GM23338 (cell line): ENCODE data around the gene SPATA31E1. TPM values are rescaled to one million over a fixed set of nuclear protein-coding genes. Genes with fewer than 3 reads are reported as not detected.

ENCODE experiments used
- ATAC-seq: fragments of 200-7000 bp; cut with Tn5 transposase; 3 replicates; pipeline ENCODE4 v1.9.1; 2020
- DNase-seq: peaks from one replicate; pipeline ENCODE4 v3.0.0-alpha.2; 2015; ENCODE audit warnings: low spot score
- H2AFZ ChIP-seq: fragments of 200-600 bp; sonication (generic); 2 replicates; pipeline ENCODE4 v1.8.0; 2016; ENCODE audit warnings: antibody characterized with exemption, mild to moderate bottlenecking, moderate library complexity
- H3F3A ChIP-seq: fragments of 200-600 bp; sonication (generic); replicated peaks from 2 replicates; pipeline ENCODE4 v1.8.0; 2017; ENCODE audit warnings: antibody characterized with exemption, mixed run types, low read depth
- H3K27ac ChIP-seq: fragments of 200-600 bp; sonication (generic); 2 replicates; pipeline ENCODE4 v1.6.1; 2016; ENCODE audit warnings: low read depth
- H3K27me3 ChIP-seq: fragments of 200-600 bp; sonication (generic); 2 replicates; pipeline ENCODE4 v1.8.0; 2016; ENCODE audit warnings: mild to moderate bottlenecking, mixed run types, moderate library complexity; ENCODE audit not compliant: insufficient read depth
- H3K36me3 ChIP-seq: fragments of 200-600 bp; sonication (generic); 2 replicates; pipeline ENCODE4 v1.8.0; 2016; ENCODE audit warnings: mild to moderate bottlenecking; ENCODE audit not compliant: insufficient read depth
- H3K4me1 ChIP-seq: fragments of 200-600 bp; sonication (generic); 2 replicates; pipeline ENCODE4 v1.8.0; 2016; ENCODE audit warnings: mild to moderate bottlenecking, moderate library complexity; ENCODE audit not compliant: insufficient read depth
- H3K4me2 ChIP-seq: fragments of 200-600 bp; sonication (generic); 2 replicates; pipeline ENCODE4 v1.7.1; 2017; ENCODE audit warnings: mixed run types
- H3K4me3 ChIP-seq: fragments of 200-600 bp; sonication (generic); 2 replicates; pipeline ENCODE4 v1.6.1; 2016; ENCODE audit warnings: mixed run types
- H3K79me2 ChIP-seq: fragments of 200-600 bp; sonication (generic); replicated peaks from 2 replicates; pipeline ENCODE4 v1.8.0; 2017; ENCODE audit warnings: mild to moderate bottlenecking; ENCODE audit not compliant: insufficient read depth
- H3K9me2 ChIP-seq: fragments of 200-600 bp; sonication (generic); 2 replicates; pipeline ENCODE4 v1.8.0; 2017; ENCODE audit not compliant: insufficient read depth
- H4K20me1 ChIP-seq: fragments of 200-600 bp; sonication (generic); replicated peaks from 2 replicates; pipeline ENCODE4 v1.8.0; 2017; ENCODE audit warnings: mild to moderate bottlenecking; ENCODE audit not compliant: insufficient read depth
- H3K27ac Mint-ChIP-seq: 2 replicates; pipeline ENCODE4 v1.8.0; 2020; ENCODE audit warnings: inconsistent platforms, mild to moderate bottlenecking, moderate library complexity, mixed read lengths
- H3K27me3 Mint-ChIP-seq: 3 replicates; pipeline ENCODE4 v1.8.0; 2022; ENCODE audit warnings: low read depth, mild to moderate bottlenecking, moderate library complexity, mixed read lengths, inconsistent platforms; ENCODE audit not compliant: insufficient read depth, poor library complexity
- H3K36me3 Mint-ChIP-seq: 3 replicates; pipeline ENCODE4 v1.8.0; 2021; ENCODE audit warnings: low read depth, mild to moderate bottlenecking, inconsistent platforms, moderate library complexity, mixed read lengths
- H3K4me1 Mint-ChIP-seq: 3 replicates; pipeline ENCODE4 v1.8.0; 2020; ENCODE audit warnings: mild to moderate bottlenecking, inconsistent platforms, mixed read lengths
- H3K4me3 Mint-ChIP-seq: 3 replicates; pipeline ENCODE4 v1.8.0; 2021; ENCODE audit warnings: moderate library complexity, mild to moderate bottlenecking, inconsistent platforms, mixed read lengths
- H3K9me3 Mint-ChIP-seq: 3 replicates; pipeline ENCODE4 v1.8.0; 2020; ENCODE audit warnings: moderate library complexity, mild to moderate bottlenecking, inconsistent platforms, mixed read lengths
- CREB1 ChIP-seq: fragments of 250-450 bp; sonication (Bioruptor Pico); IDR thresholded peaks from 2 replicates; pipeline ENCODE4 v1.5.0; 2020; ENCODE audit warnings: low read depth, mild to moderate bottlenecking, moderate library complexity
- EZH2 ChIP-seq: fragments of 200-600 bp; sonication (generic); IDR thresholded peaks from one replicate; pipeline ENCODE4 v1.8.0; 2017; ENCODE audit warnings: antibody characterized with exemption, mild to moderate bottlenecking, low read depth; ENCODE audit not compliant: unreplicated experiment
- JUNB ChIP-seq: IDR thresholded peaks from one replicate; pipeline ENCODE4 v1.6.1; 2016; ENCODE audit warnings: antibody characterized with exemption; ENCODE audit not compliant: unreplicated experiment
- POLR2AphosphoS5 ChIP-seq: IDR thresholded peaks from 2 replicates; pipeline ENCODE4 v1.6.1; 2016; ENCODE audit warnings: antibody characterized with exemption, low read depth
- ZNF331 ChIP-seq: fragments of 250-450 bp; sonication (Bioruptor Pico); IDR thresholded peaks from 2 replicates; pipeline ENCODE4 v1.5.0; 2020; ENCODE audit warnings: low read depth, mild to moderate bottlenecking, moderate library complexity
- polyA plus RNA-seq: library from polyadenylated mRNA; unstranded; fragments of >200 nt; fragmentation: Nextera tagmentation; extraction: Ambion mirVana; gene quantifications from 2 replicates; pipeline ENCODE4 v1.2.1, GENCODE V29; 2016
- total RNA-seq: library from RNA; depleted of rRNA; stranded (reverse); fragments of >200 nt; shearing (Covaris generic); gene quantifications from 2 replicates; pipeline ENCODE4 v1.2.3, GENCODE V29; 2014
- TF ChIP-seq, protein P1 (sequence below): fragments of 250-450 bp; sonication (Bioruptor Pico); IDR thresholded peaks from 2 replicates; pipeline ENCODE4 v1.5.0; 2020; ENCODE audit warnings: mild to moderate bottlenecking, moderate library complexity
- TF ChIP-seq, protein P2 (sequence below), 2 experiments: fragments of 200-600 bp in 1 of 2; sonication (generic) in 1 of 2; conservative IDR thresholded peaks; 2 replicates each; pipeline versions ENCODE4 v1.5.1 to v1.6.1; 2016 to 2017; ENCODE audit warnings: antibody characterized with exemption in 2 of 2, low read depth in 2 of 2, mild to moderate bottlenecking in 2 of 2, moderate library complexity in 1 of 2
- TF ChIP-seq, protein P3 (sequence below): IDR thresholded peaks from one replicate; pipeline ENCODE4 v1.6.1; 2018; ENCODE audit warnings: antibody characterized with exemption; ENCODE audit not compliant: unreplicated experiment

Gene SPATA31E1
- total and polyA plus RNA-seq, 2 experiments from 2014 or later: 0.05 TPM; not detected in 1

DNA sequence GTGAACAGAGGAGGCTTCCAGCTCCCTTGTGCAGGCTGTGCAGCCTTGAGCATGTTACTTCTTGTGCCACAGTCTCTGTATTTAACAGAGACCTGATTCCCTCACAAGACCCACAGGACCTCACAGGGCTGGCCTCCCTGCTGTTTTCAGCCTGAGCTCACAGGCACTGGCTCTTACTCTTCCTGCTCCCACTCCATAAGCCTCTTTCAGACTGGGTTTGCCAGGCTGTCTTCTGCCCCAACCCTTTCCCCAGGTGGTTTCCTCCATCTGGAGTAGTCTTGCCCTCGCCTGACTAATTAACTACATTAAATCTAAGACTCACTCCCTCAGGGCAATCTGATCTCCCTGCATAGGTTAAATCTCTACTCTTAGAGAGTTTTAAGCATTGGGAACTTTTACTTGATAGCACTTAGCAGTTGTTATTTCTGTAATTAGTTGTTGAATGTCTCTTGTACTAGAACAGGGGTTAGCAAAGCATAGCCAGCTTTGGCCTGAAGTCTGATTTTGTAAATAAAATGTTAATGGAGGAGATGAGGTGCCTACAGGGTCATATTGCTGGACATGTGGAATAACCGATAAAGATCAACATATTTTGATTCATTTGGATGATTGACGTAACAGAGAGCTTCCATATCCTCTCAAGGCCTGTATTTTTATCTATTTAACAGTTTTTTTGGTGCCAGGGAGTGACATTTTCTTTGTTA, 28.6 kb upstream of the SPATA31E1 start (continued):
- TF ChIP-seq, protein P1, sequence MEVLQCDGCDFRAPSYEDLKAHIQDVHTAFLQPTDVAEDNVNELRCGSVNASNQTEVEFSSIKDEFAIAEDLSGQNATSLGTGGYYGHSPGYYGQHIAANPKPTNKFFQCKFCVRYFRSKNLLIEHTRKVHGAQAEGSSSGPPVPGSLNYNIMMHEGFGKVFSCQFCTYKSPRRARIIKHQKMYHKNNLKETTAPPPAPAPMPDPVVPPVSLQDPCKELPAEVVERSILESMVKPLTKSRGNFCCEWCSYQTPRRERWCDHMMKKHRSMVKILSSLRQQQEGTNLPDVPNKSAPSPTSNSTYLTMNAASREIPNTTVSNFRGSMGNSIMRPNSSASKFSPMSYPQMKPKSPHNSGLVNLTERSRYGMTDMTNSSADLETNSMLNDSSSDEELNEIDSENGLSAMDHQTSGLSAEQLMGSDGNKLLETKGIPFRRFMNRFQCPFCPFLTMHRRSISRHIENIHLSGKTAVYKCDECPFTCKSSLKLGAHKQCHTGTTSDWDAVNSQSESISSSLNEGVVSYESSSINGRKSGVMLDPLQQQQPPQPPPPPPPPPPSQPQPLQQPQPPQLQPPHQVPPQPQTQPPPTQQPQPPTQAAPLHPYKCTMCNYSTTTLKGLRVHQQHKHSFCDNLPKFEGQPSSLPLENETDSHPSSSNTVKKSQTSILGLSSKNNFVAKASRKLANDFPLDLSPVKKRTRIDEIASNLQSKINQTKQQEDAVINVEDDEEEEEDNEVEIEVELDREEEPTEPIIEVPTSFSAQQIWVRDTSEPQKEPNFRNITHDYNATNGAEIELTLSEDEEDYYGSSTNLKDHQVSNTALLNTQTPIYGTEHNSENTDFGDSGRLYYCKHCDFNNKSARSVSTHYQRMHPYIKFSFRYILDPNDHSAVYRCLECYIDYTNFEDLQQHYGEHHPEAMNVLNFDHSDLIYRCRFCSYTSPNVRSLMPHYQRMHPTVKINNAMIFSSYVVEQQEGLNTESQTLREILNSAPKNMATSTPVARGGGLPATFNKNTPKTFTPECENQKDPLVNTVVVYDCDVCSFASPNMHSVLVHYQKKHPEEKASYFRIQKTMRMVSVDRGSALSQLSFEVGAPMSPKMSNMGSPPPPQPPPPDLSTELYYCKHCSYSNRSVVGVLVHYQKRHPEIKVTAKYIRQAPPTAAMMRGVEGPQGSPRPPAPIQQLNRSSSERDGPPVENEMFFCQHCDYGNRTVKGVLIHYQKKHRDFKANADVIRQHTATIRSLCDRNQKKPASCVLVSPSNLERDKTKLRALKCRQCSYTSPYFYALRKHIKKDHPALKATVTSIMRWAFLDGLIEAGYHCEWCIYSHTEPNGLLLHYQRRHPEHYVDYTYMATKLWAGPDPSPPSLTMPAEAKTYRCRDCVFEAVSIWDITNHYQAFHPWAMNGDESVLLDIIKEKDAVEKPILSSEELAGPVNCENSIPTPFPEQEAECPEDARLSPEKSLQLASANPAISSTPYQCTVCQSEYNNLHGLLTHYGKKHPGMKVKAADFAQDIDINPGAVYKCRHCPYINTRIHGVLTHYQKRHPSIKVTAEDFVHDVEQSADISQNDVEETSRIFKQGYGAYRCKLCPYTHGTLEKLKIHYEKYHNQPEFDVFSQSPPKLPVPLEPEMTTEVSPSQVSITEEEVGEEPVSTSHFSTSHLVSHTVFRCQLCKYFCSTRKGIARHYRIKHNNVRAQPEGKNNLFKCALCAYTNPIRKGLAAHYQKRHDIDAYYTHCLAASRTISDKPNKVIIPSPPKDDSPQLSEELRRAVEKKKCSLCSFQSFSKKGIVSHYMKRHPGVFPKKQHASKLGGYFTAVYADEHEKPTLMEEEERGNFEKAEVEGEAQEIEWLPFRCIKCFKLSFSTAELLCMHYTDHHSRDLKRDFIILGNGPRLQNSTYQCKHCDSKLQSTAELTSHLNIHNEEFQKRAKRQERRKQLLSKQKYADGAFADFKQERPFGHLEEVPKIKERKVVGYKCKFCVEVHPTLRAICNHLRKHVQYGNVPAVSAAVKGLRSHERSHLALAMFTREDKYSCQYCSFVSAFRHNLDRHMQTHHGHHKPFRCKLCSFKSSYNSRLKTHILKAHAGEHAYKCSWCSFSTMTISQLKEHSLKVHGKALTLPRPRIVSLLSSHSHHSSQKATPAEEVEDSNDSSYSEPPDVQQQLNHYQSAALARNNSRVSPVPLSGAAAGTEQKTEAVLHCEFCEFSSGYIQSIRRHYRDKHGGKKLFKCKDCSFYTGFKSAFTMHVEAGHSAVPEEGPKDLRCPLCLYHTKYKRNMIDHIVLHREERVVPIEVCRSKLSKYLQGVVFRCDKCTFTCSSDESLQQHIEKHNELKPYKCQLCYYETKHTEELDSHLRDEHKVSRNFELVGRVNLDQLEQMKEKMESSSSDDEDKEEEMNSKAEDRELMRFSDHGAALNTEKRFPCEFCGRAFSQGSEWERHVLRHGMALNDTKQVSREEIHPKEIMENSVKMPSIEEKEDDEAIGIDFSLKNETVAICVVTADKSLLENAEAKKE (CRISPR knock-in tag): no peak
- no peak for TF ChIP-seq CREB1 (CRISPR knock-in tag)

DNA sequence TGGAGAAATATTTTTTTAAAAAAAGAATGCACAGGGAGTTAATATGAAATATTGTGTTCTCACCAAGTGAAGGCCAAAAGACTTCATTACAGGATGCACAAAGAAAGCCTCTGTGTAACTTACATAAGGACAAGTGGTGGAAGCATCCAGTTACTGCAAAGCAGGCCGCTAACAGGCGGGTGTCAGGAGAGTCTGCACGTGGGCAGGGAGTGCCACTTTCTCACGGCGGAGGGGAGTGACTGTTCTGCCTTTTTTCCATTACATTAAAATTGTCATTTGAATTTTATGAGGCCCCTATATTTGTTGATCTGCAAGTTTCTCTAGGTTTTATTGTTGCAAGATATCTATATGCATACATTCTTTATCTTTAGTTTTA, 28.1 kb upstream of the SPATA31E1 start:
- H3K9me2 ChIP-seq: no peaks in the 10 kb centered on the region
- H3K79me2 ChIP-seq: no peaks in the 10 kb centered on the region
- H3K4me3 ChIP-seq: no peak overlapping the region
- peaks cover 4% of the 10 kb centered on the region for H3K27me3 Mint-ChIP-seq
- no peaks in the 10 kb centered on the region for H3K4me1 ChIP-seq
- H3K4me1 Mint-ChIP-seq: peaks cover 8% of the 10 kb centered on the region; the same call in 2 of the 3 replicates
- H3F3A ChIP-seq: no peaks in the 10 kb centered on the region
- no peaks in the 10 kb centered on the region for H3K36me3 ChIP-seq
- no peak overlapping the region for H3K4me3 Mint-ChIP-seq
- no peak overlapping the region for H2AFZ ChIP-seq
- peaks cover 29% of the 10 kb centered on the region for H3K9me3 Mint-ChIP-seq
- H3K4me2 ChIP-seq: no peak overlapping the region
- DNase-seq (no peak), ATAC-seq (no peak)
- no peak overlapping the region for H3K27ac Mint-ChIP-seq
- H4K20me1 ChIP-seq: no peaks in the 10 kb centered on the region
- H3K27ac ChIP-seq: no peak overlapping the region
- H3K36me3 Mint-ChIP-seq: peaks cover 11% of the 10 kb centered on the region
- no peaks in the 10 kb centered on the region for H3K27me3 ChIP-seq
- TF ChIP-seq JUNB (no peak), EZH2 (no peak), POLR2AphosphoS5 (no peak), ZNF331 (CRISPR knock-in tag) (no peak)
- TF ChIP-seq, protein P2, sequence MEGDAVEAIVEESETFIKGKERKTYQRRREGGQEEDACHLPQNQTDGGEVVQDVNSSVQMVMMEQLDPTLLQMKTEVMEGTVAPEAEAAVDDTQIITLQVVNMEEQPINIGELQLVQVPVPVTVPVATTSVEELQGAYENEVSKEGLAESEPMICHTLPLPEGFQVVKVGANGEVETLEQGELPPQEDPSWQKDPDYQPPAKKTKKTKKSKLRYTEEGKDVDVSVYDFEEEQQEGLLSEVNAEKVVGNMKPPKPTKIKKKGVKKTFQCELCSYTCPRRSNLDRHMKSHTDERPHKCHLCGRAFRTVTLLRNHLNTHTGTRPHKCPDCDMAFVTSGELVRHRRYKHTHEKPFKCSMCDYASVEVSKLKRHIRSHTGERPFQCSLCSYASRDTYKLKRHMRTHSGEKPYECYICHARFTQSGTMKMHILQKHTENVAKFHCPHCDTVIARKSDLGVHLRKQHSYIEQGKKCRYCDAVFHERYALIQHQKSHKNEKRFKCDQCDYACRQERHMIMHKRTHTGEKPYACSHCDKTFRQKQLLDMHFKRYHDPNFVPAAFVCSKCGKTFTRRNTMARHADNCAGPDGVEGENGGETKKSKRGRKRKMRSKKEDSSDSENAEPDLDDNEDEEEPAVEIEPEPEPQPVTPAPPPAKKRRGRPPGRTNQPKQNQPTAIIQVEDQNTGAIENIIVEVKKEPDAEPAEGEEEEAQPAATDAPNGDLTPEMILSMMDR (conservative IDR thresholded peaks at IDR 0.05; ENCODE audit: low read depth in 2 of 2): no peak
- TF ChIP-seq, protein P3, sequence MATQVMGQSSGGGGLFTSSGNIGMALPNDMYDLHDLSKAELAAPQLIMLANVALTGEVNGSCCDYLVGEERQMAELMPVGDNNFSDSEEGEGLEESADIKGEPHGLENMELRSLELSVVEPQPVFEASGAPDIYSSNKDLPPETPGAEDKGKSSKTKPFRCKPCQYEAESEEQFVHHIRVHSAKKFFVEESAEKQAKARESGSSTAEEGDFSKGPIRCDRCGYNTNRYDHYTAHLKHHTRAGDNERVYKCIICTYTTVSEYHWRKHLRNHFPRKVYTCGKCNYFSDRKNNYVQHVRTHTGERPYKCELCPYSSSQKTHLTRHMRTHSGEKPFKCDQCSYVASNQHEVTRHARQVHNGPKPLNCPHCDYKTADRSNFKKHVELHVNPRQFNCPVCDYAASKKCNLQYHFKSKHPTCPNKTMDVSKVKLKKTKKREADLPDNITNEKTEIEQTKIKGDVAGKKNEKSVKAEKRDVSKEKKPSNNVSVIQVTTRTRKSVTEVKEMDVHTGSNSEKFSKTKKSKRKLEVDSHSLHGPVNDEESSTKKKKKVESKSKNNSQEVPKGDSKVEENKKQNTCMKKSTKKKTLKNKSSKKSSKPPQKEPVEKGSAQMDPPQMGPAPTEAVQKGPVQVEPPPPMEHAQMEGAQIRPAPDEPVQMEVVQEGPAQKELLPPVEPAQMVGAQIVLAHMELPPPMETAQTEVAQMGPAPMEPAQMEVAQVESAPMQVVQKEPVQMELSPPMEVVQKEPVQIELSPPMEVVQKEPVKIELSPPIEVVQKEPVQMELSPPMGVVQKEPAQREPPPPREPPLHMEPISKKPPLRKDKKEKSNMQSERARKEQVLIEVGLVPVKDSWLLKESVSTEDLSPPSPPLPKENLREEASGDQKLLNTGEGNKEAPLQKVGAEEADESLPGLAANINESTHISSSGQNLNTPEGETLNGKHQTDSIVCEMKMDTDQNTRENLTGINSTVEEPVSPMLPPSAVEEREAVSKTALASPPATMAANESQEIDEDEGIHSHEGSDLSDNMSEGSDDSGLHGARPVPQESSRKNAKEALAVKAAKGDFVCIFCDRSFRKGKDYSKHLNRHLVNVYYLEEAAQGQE: no peak
